HepG2 (cell line): Measurements from ENCODE around the gene PTPN3. TPM values are rescaled to one million over a fixed set of nuclear protein-coding genes. Genes with fewer than 3 reads are reported as not detected.

Experiments
- ATAC-seq: fragments of 200-7000 bp; cut with Tn5 transposase; 3 replicates; pipeline ENCODE4 v1.9.1; 2020; ENCODE audit warnings: mild to moderate bottlenecking, moderate library complexity
- BruUV-seq: library from RNA; stranded (reverse); fragments of 400-500 nt; replicated peaks from 2 replicates; lab custom pipeline; 2021; lab: Mats Ljungman, UMichigan
- CTCF ChIA-PET: fragments of 300-600 bp; formaldehyde crosslinking; extraction: SDS; loops from one replicate; lab custom pipeline; 2021; ENCODE audit warnings: low total read pairs, inconsistent platforms, low intra/inter-chr PET ratio; lab: Yijun Ruan, JAX
- POLR2A ChIA-PET: fragments of 350-600 bp; sonication (Branson Sonifier 250); formaldehyde crosslinking; loops from one replicate; lab custom pipeline; 2020; ENCODE audit warnings: antibody characterized with exemption, inconsistent platforms; lab: Yijun Ruan, JAX
- DNase-seq: peaks from one replicate; pipeline ENCODE4 v3.0.0-alpha.2; 2015; ENCODE audit warnings: low spot score
- FAIRE-seq: peaks from 3 replicates; lab custom pipeline; 2011; peaks lifted over from hg19 to GRCh38; lab: Jason Lieb, UNC
- H2AFZ ChIP-seq: one replicate; pipeline ENCODE4 v1.6.1; 2011; ENCODE audit warnings: low read length, inconsistent platforms
- H3K27ac ChIP-seq: fragments of 300-600 bp; 3 replicates; pipeline ENCODE4 v1.8.0; 2011; ENCODE audit warnings: mixed run types, mild to moderate bottlenecking, mixed read lengths, low read length, inconsistent platforms; ENCODE audit not compliant: insufficient read depth; ENCODE audit errors: extremely low read length
- H3K27me3 ChIP-seq, 2 experiments: fragments of 200-600 bp in 1 of 2; 2 replicates in 1 of 2; 3 replicates in 1 of 2; pipeline versions ENCODE4 v1.6.0 to v1.8.0; 2011; ENCODE audit warnings: low read length in 2 of 2, mild to moderate bottlenecking in 2 of 2, moderate library complexity in 2 of 2, inconsistent platforms in 1 of 2; ENCODE audit not compliant: insufficient read depth in 2 of 2, control insufficient read depth in 1 of 2
- H3K36me3 ChIP-seq, 2 experiments: fragments of 200-600 bp in 1 of 2; replicated peaks in 1 of 2; 2 replicates in 1 of 2; 3 replicates in 1 of 2; pipeline versions ENCODE4 v1.5.1 to v1.8.0; 2011; ENCODE audit warnings: low read length in 2 of 2, inconsistent platforms in 1 of 2; ENCODE audit not compliant: insufficient read depth in 2 of 2, control insufficient read depth in 1 of 2
- H3K4me1 ChIP-seq: 2 replicates; pipeline ENCODE4 v1.5.1; 2012; ENCODE audit warnings: low read length, inconsistent platforms; ENCODE audit not compliant: insufficient read depth
- H3K4me2 ChIP-seq: 2 replicates; pipeline ENCODE4 v1.6.0; 2011; ENCODE audit warnings: low read depth, low read length, inconsistent platforms
- H3K4me3 ChIP-seq, 3 experiments: fragments of 200-600 bp in 1 of 3; sonication (generic), shearing (Covaris generic) in 1 of 3; replicated peaks in 1 of 3; 2 replicates each; pipeline ENCODE4 v1.5.1; 2011 to 2016; ENCODE audit warnings: low read length in 3 of 3, inconsistent platforms in 2 of 3, low read depth in 2 of 3, mild to moderate bottlenecking in 2 of 3, control low read depth in 1 of 3, mixed read lengths in 1 of 3; ENCODE audit not compliant: insufficient read depth in 1 of 3
- H3K79me2 ChIP-seq: one replicate; pipeline ENCODE4 v1.6.1; 2011; ENCODE audit warnings: low read length, inconsistent platforms; ENCODE audit not compliant: insufficient read depth
- H3K9ac ChIP-seq: 2 replicates; pipeline ENCODE4 v1.6.0; 2011; ENCODE audit warnings: mild to moderate bottlenecking, low read depth, low read length, inconsistent platforms; ENCODE audit not compliant: insufficient read depth
- H3K9me3 ChIP-seq: 2 replicates; pipeline ENCODE4 v1.5.1; 2012; ENCODE audit warnings: mild to moderate bottlenecking, low read length
- H4K20me1 ChIP-seq: 2 replicates; pipeline ENCODE4 v1.6.0; 2011; ENCODE audit warnings: inconsistent platforms, mild to moderate bottlenecking, low read length, moderate library complexity; ENCODE audit not compliant: insufficient read depth
- ATF7-NPFF ChIP-seq: sonication (generic); formaldehyde crosslinking; IDR thresholded peaks from 2 replicates; pipeline ENCODE4 v1.8.1; 2023; ENCODE audit warnings: mild to moderate bottlenecking, low read depth, missing genetic modification reagents, moderate library complexity
- BCL6 ChIP-seq: IDR thresholded peaks from 2 replicates; pipeline ENCODE4 v1.6.1; 2016; ENCODE audit warnings: missing genetic modification reagents, missing compliant biosample characterization
- BCLAF1 ChIP-seq: fragments of 450-650 bp; IDR thresholded peaks from 2 replicates; pipeline ENCODE4 v1.6.1; 2017; ENCODE audit warnings: mild to moderate bottlenecking
- CBFB ChIP-seq: sonication (generic); formaldehyde crosslinking; IDR thresholded peaks from 2 replicates; pipeline ENCODE4 v1.4.0; 2020; ENCODE audit warnings: missing genetic modification reagents
- CEBPG ChIP-seq: IDR thresholded peaks from 2 replicates; pipeline ENCODE4 v1.6.1; 2016
- GTF2F1 ChIP-seq: fragments of 150-350 bp; IDR thresholded peaks from 2 replicates; pipeline ENCODE4 v1.6.1; 2014; ENCODE audit warnings: low read length
- KAT7 ChIP-seq: IDR thresholded peaks from 2 replicates; pipeline ENCODE4 v1.6.1; 2018; ENCODE audit warnings: borderline replicate concordance, missing compliant biosample characterization
- MTA1 ChIP-seq: sonication (generic); formaldehyde crosslinking; IDR thresholded peaks from 2 replicates; pipeline ENCODE4 v1.4.0; 2020; ENCODE audit warnings: missing genetic modification reagents, mild to moderate bottlenecking, borderline replicate concordance
- NFATC3 ChIP-seq: sonication (generic); formaldehyde crosslinking; IDR thresholded peaks from 2 replicates; pipeline ENCODE4 v1.5.1; 2020; ENCODE audit warnings: mild to moderate bottlenecking, missing genetic modification reagents
- NFKB2 ChIP-seq: sonication (generic); formaldehyde crosslinking; IDR thresholded peaks from 2 replicates; pipeline ENCODE4 v1.4.0; 2020; ENCODE audit warnings: missing genetic modification reagents, borderline replicate concordance
- RARA ChIP-seq: IDR thresholded peaks from 2 replicates; pipeline ENCODE4 v1.6.1; 2016; ENCODE audit warnings: missing genetic modification reagents, missing compliant biosample characterization
- RBAK ChIP-seq: sonication (generic); formaldehyde crosslinking; IDR thresholded peaks from 2 replicates; pipeline ENCODE4 v1.5.1; 2020; ENCODE audit warnings: mild to moderate bottlenecking, missing genetic modification reagents
- ZNF414 ChIP-seq: sonication (generic); formaldehyde crosslinking; IDR thresholded peaks from 2 replicates; pipeline ENCODE4 v1.5.0; 2020; ENCODE audit warnings: missing genetic modification reagents
- ZNF430 ChIP-seq: sonication (generic); formaldehyde crosslinking; IDR thresholded peaks from 2 replicates; pipeline ENCODE4 v1.9.0; 2021; ENCODE audit warnings: mild to moderate bottlenecking, missing genetic modification reagents
- ZNF543 ChIP-seq: sonication (generic); formaldehyde crosslinking; IDR thresholded peaks from 2 replicates; pipeline ENCODE4 v1.4.0; 2020; ENCODE audit warnings: mild to moderate bottlenecking, missing genetic modification reagents
- ZNF615 ChIP-seq: sonication (generic); formaldehyde crosslinking; IDR thresholded peaks from 2 replicates; pipeline ENCODE4 v1.5.0; 2020; ENCODE audit warnings: mild to moderate bottlenecking, missing genetic modification reagents, borderline replicate concordance
- ZNF639 ChIP-seq: conservative IDR thresholded peaks from 2 replicates; pipeline ENCODE4 v1.6.1; 2018; ENCODE audit warnings: missing genetic modification reagents
- ZNF710 ChIP-seq: sonication (generic); formaldehyde crosslinking; IDR thresholded peaks from 2 replicates; pipeline ENCODE4 v1.5.0; 2020; ENCODE audit warnings: mild to moderate bottlenecking, missing genetic modification reagents, borderline replicate concordance
- ZZZ3 ChIP-seq: sonication (generic); formaldehyde crosslinking; IDR thresholded peaks from 2 replicates; pipeline ENCODE4 v1.4.0; 2020; ENCODE audit warnings: missing genetic modification reagents, mild to moderate bottlenecking, borderline replicate concordance
- WGBS: methylation state at CpG from one replicate; pipeline ENCODE4 v1.1.6; 2017; ENCODE audit warnings: low lambda C conversion rate; 5-methylcytosine and 5-hydroxymethylcytosine counted together
- in situ Hi-C: cut with HindIII; loops from 2 replicates; pipeline ENCODE4 v1.10.0; 2017; ENCODE audit warnings: low pct_unique_long_range_greater_than_20kb; ENCODE audit not compliant: extremely low pct_ligation_motif_present
- intact Hi-C: fragments of 100-400 bp; cut with micrococcal nuclease; formaldehyde crosslinking; loops from one replicate; pipeline ENCODE4 v1.10.0; 2022; ENCODE audit not compliant: unreplicated experiment
- polyA plus RNA-seq, 8 experiments: library from polyadenylated mRNA; depleted of rRNA in 3 of 8; stranded (reverse) in 7 of 8; unstranded in 1 of 8; fragments of >200 nt; fragmentation: Illumina TruSeq in 4 of 8; extraction: Trizol in 4 of 8; gene quantifications; 2 replicates each; pipeline versions ENCODE4 v1.2.1 to v1.2.3, GENCODE V29; 2011 to 2016; ENCODE audit warnings: low read depth in 4 of 8, missing spikeins in 1 of 8, mixed read lengths in 1 of 8; ENCODE audit not compliant: insufficient read depth in 1 of 8
- total RNA-seq, 5 experiments: library from RNA; depleted of rRNA; stranded (reverse); fragments of >200 nt; fragmentation: Illumina TruSeq; extraction: Trizol; gene quantifications; 2 replicates each; pipeline ENCODE4 v1.2.3, GENCODE V29; 2016; ENCODE audit warnings: low read depth in 1 of 5

Gene PTPN3
- total and polyA plus RNA-seq, 2 of the 13 experiments (the other 11 are each of a cell fraction or from before 2014, with no cell fraction given): 5.6 to 20.5 TPM

- TF ChIP-seq ZNF639 (CRISPR knock-in tag) (no peak), CEBPG (CRISPR knock-in tag) (no peak), ZNF543 (CRISPR knock-in tag) (no peak), RBAK (CRISPR knock-in tag) (no peak), KAT7 (no peak)
Measured at GRCh38 chr9:109454041-109454440, 44.1 kb downstream of the PTPN3 start (continued).

- intact Hi-C loops: no loop called here
- FAIRE-seq: no peak
- ChIA-PET POLR2A (no interaction called here), CTCF (no interaction called here)
- in situ Hi-C loops: no loop called here
- ATAC-seq: no peak
- no peaks in the 10 kb centered on the region for H3K4me1 ChIP-seq
- no peak overlapping the region for H3K4me3 ChIP-seq
- no peak overlapping the region for H3K27ac ChIP-seq
- peaks cover 0 to 31% of the 10 kb centered on the region in 2 experiments; a peak in 3 of 5 replicates for H3K36me3 ChIP-seq
- no peak overlapping the region for H3K4me2 ChIP-seq
- no peaks in the 10 kb centered on the region for H4K20me1 ChIP-seq
- no peaks in the 10 kb centered on the region for H3K9me3 ChIP-seq
- H3K79me2 ChIP-seq: no peaks in the 10 kb centered on the region
- 86% methylated on average over 3 of the region's 3 CpGs for WGBS
- no peak overlapping the region for H3K9ac ChIP-seq
- BruUV-seq: no TSS peak
- H2AFZ ChIP-seq: no peak overlapping the region
- DNase-seq: no peak
- no peaks in the 10 kb centered on the region for H3K27me3 ChIP-seq
- TF ChIP-seq NFKB2: no peak
- no peak for TF ChIP-seq NFATC3 (CRISPR knock-in tag)
- TF ChIP-seq CBFB (CRISPR knock-in tag): no peak
- TF ChIP-seq ZNF710 (CRISPR knock-in tag): no peak
- no peak for TF ChIP-seq RARA (CRISPR knock-in tag)
- TF ChIP-seq BCLAF1: no peak
- no peak for TF ChIP-seq ZNF430
- TF ChIP-seq ATF7-NPFF (CRISPR knock-in tag): no peak
- TF ChIP-seq ZNF615 (CRISPR knock-in tag): no peak
- no peak for TF ChIP-seq ZNF414 (CRISPR knock-in tag)
- TF ChIP-seq BCL6 (CRISPR knock-in tag): no peak
- TF ChIP-seq ZZZ3 (CRISPR knock-in tag): no peak
- no peak for TF ChIP-seq GTF2F1
- TF ChIP-seq MTA1: no peak
Measured at GRCh38 chr9:109453210-109453842, 44.8 kb downstream of the PTPN3 start.
